HG03442 (cell line): Measurements from ENCODE around the gene CASS4.
"Not testable (repeated sequence)": the region's sequence is repeated elsewhere in the genome, so short reads cannot be mapped to it uniquely, and the experiment has no call there.

Source experiments
- ATAC-seq: cut with Tn5 transposase; IDR thresholded peaks from one replicate; pipeline ENCODE4 v1.9.1; 2021; ENCODE audit warnings: mild to moderate bottlenecking, moderate library complexity; ENCODE audit not compliant: unreplicated experiment

Gene CASS4

DNA sequence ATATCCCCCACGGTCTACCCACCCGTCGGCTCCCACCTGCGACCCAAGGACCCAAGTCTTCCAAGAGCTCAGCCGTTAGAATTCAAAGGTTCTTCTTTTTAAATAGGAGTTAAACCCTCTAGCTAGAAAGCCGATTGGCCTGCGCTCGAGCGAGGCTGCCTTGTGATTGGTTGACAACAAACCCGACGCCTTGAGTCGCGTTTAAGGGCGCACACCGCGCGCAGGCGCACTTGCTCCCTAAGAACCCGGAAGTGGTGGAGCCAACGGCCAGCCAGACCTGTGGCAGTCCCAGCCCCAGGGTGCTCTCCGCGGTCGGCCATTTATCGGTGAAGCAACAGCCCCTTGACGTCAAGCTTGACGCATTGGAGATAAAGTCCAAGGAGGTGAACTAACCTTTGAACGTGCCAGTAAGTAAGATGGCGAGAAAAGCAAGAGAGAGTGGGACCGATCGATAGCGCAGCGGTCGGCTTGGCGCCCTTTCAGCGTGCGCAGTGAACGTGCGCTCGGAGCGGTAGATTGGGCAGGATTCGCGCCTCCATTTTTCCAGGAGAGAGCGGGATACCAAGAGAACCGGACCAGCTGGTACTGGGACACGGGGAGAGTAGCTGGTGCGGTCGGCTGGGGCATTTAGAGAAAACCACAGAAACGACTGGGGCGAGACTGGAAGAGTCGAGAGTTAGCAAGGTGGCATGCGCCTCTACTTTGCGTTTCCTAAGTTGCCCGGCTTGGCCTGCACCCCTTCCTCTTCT lies 19.8 kb upstream of the CASS4 start, which contains the start of the genes AURKA and CSTF1:
TSS of gene AURKA (minus strand) at position 84 of the 749 bp plus-strand sequence. CDS start 4,018 bp downstream, outside the sequence.
TSS of gene CSTF1 (plus strand) at position 514 of the 749 bp plus-strand sequence. CDS start 2,908 bp downstream, outside the sequence.
- ATAC-seq = peak; percentile 91

GRCh38 chr20:56392881-56393482 lies 19.1 kb upstream of the CASS4 start:
- no peak for ATAC-seq

GRCh38 chr20:56393653-56394052 lies 18.4 kb upstream of the CASS4 start:
- no peak for ATAC-seq

GRCh38 chr20:56395166-56395565 lies 16.9 kb upstream of the CASS4 start:
- ATAC-seq = no peak

DNA sequence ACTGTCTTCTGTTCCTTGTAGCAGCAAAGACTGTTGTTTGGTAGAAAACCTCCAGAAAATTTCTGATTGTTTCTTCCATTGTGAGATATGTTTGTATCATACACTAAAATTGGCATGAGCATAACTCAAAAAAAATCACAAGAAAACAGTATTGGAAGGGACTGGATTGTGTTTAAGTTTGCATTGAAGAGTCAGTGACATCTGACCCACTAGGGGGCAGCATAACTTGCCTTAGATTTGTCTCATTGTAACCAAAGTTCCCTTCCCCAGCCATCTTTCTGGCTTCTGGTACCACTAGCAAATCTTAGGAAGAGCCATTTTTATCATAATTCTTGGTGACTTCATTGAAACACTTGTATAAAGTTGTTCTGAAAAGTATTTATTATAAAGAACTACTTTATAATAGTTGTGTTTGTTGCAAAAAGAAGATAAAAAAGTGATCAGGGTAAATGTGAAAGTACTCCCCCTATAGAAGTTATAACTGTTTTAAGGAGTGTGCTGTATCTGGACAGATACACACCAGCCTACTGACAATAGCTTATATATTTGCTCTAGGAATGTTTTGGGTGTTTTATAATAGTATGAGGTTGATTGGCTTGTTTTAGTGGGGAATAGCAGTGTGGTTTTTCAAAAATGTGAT lies 11.9 kb upstream of the CASS4 start:
- peak; percentile 46 for ATAC-seq

- no peak for ATAC-seq
Observed at GRCh38 chr20:56403465-56403864, 8.6 kb upstream of the CASS4 start.

GRCh38 chr20:56405356-56405755 lies 6.7 kb upstream of the CASS4 start:
- not testable (repeated sequence) for ATAC-seq

- no peak for ATAC-seq
Observed at GRCh38 chr20:56406910-56407309, 5.2 kb upstream of the CASS4 start.

DNA sequence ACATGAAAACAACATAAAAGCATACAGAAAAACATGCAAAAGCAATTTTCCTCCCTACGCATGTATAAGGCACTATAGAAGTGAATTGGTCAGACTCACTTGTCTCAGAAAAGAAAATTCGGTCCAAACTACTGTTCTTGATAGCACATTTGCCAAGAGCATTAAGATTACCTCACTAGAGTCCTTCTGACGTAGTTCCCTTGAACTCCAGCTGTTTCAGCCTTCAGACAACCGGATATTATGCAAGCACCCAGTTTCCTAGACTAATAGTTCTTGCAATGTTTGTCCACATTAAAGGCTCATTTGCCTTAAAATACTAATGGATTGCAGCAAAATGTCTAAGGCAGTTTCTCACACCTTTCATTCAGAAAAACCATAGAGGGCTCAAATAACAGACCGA lies 2.5 kb upstream of the CASS4 start:
- no peak for ATAC-seq

GRCh38 chr20:56409956-56410355 lies 2.1 kb upstream of the CASS4 start:
- no peak for ATAC-seq

GRCh38 chr20:56411287-56411686 lies 773 bp upstream of the CASS4 start:
- ATAC-seq = not testable (repeated sequence)

DNA sequence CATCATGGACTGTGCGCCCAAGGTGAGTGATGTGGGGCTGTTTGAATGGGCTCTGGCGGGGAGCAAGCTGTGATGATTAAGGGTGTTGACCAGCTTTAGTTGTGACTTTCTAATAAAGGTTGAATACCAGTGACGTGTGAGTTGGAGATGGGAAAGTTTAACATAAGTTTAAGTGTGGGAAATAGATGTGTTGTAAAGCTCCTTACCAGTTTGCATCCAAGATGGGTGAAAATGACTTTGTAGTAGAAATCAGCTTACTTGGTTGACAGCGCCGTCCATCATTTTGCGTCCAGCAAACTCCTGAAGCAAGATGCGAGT lies 372 bp downstream of the CASS4 start:
- ATAC-seq = no peak

- ATAC-seq = no peak
Observed at GRCh38 chr20:56412949-56413348, 889 bp downstream of the CASS4 start.

DNA sequence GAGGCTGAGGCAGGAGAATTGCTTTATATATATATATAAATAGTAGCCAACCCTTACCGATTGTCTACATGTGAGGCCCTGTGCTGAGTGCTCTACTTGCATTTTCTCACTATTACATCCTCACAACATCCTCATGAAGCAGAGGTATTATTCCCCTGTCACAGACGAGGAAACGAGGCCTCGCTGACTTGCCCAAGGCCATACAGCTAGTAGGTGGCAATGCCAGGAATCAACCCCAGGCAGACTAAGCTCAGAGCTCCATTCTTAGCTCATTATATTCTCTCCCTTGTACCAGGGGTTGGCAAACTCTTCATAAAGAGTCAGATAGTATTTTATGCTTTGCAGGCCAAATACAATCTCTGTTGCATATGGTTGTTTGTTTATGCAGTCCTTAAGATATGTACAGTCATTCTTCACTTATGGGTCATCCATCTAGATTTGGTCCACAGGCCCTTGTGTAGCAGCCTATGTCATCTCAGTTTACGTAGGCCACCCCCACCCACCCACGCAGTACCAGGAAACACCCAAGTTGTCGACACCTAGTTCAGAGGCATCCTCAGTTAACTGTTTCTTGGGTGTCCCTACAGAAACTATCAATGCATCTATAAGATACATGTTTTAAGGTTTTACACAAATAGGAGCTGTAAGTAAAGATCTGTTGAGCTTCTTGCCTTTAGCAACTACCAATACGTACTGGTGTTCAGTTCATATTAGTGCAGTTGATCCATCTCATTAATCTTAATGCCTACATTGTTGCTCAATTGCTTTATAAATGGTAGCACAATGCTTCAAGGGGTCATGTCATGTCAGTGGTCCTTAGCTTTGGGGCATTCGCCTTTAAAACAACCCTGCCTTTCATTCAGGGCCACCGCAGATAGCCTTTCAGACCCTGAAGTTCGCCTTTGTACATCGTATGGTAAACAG lies 3.0 kb downstream of the CASS4 start:
- ATAC-seq = no peak

- no peak for ATAC-seq
Observed at GRCh38 chr20:56417402-56417801, 5.3 kb downstream of the CASS4 start.

GRCh38 chr20:56417911-56418310 lies 5.9 kb downstream of the CASS4 start:
- no peak for ATAC-seq

GRCh38 chr20:56418385-56418861 lies 6.4 kb downstream of the CASS4 start:
- ATAC-seq = no peak

DNA sequence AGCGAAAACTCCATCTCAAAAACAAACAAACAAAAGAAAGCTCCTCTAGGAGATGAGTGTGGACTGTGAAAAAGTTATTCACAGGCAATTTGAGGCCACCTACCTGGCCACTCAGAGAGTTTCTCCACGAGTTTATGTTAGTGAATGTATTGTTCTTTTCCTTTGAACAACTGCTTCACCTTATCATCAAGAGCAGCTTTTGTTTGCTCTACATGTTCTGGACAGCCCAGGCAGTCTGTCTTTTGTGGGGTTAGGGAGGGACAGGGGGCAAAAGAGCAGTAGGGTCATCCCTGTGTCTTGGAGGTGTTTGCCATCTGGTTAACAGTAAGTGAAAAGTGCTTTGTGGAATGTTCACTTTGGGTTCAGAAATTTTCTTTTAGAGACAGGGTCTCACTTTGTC lies 8.0 kb downstream of the CASS4 start:
- ATAC-seq = no peak

GRCh38 chr20:56420940-56421688 lies 9.1 kb downstream of the CASS4 start:
- ATAC-seq = no peak
